Measurements from ENCODE around the gene SLC43A2. TPM values are rescaled to one million over a fixed set of nuclear protein-coding genes. Genes with fewer than 3 reads are reported as not detected.

The SLC43A2 gene
- total RNA-seq, 2 experiments from 2014 or later = 5.2 to 6.1 TPM

GRCh38 chr17:1629504-1630310, 1.1 kb upstream of the SLC43A2 start:
- CTCF ChIA-PET = interaction anchor here (0.5 to 9.9 kb wide), 28 partner anchors 9 to 480 kb away, joined by 3 to 165 read pairs (median 4); partner anchors contain the start of genes INPP5K, PITPNA, RILP and SCARF1
- POLR2A ChIA-PET = interaction anchor here (0.6 to 1.7 kb wide), 3 partner anchors 22 to 891 kb away, joined by 3 to 16 read pairs (median 10); no protein-coding TSS in a partner anchor

GRCh38 chr17:1628856-1629503, 346 bp upstream of the SLC43A2 start:
- ChIA-PET POLR2A (interaction anchor here (0.6 to 1.7 kb wide), 3 partner anchors 21 to 892 kb away, joined by 3 to 16 read pairs (median 10); no protein-coding TSS in a partner anchor), CTCF (interaction anchor here (0.8 to 9.9 kb wide), 19 partner anchors 11 to 304 kb away, joined by 3 to 165 read pairs (median 4); partner anchors contain the start of genes INPP5K, PITPNA, RILP and SCARF1)

- POLR2A ChIA-PET = no interaction called here
- CTCF ChIA-PET = interaction anchor here (3.2 to 9.9 kb wide), 2 partner anchors 20 to 52 kb away, joined by 22 to 165 read pairs; partner anchors contain the start of genes RILP and SCARF1
These were observed 1.3 kb downstream of the SLC43A2 start for GRCh38 chr17:1627182-1627981.

- ChIA-PET CTCF (interaction anchor here (0.7 to 9.9 kb wide), 2 partner anchors 11 to 51 kb away, joined by 3 to 165 read pairs; no protein-coding TSS in a partner anchor), POLR2A (no interaction called here)
These were observed 2.3 kb downstream of the SLC43A2 start for GRCh38 chr17:1626333-1626732.

DNA sequence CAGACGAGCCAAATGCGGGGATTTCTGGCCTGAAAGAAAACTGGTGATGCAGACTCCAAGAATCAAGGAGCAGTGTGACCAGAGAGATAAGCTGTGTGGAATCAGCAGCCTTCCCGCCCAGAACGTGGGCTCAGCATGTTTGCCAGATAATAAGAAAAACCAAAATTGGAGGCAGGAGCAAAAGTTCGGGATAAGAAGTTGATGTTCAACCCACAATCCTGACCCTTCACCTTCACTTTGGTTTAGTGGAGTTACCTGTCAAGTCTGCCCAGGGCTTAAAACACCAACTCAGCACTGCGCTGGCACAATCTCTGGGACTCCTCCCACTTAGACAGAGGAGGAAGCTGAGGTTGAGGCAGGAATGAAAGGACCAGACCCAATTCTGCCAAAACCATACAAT, 3.1 kb downstream of the SLC43A2 start:
- ChIA-PET POLR2A (no interaction called here), CTCF (interaction anchor here (0.7 to 9.9 kb wide), 3 partner anchors 10 to 51 kb away, joined by 3 to 165 read pairs (median 3); partner anchors contain the start of gene RILP)

DNA sequence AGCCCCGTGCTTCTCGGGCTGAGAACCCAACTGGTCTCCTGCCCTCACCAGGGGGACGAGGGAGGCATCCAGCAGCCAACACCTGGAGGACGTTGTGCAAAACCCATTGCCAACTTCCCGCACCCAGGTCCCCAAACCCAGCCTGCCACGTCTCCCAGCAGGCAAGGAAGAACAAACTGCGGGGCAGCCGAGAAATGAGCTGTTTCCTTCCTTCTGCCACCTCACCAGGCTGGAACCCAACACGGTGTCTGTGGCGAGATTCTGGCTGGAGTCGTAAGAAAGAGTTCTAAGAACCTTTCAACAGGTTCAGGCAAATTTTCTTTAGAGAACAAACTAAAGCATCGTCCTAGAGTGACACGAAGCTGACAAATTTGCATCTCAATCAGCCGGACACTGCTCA, 3.6 kb downstream of the SLC43A2 start:
- CTCF ChIA-PET = interaction anchor here (1.1 to 9.9 kb wide), 2 partner anchors 24 to 50 kb away, joined by 3 to 165 read pairs; partner anchors contain the start of gene RILP
- POLR2A ChIA-PET = no interaction called here

DNA sequence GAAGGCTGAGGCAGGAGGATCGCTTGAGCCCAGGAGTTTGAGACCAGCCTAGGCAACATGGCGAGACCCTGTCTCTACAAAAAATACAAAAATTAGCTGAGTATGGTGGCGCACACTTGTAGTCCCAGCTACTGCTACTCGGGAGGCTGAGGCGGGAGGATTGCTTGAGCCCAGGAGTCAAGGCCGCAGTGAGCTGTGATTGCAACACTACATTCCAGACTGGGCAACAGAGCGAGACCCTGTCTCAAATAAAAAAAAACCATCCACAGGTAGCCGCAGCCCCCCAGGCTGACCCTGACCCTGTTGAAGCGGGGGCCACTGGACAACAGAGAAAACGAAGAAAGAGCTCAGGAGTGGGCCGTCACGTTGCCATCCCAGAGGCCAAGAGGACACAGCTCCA, 4.0 kb downstream of the SLC43A2 start:
- ChIA-PET POLR2A (no interaction called here), CTCF (interaction anchor here (1.1 to 9.9 kb wide), 2 partner anchors 25 to 50 kb away, joined by 3 to 165 read pairs; partner anchors contain the start of gene RILP)

- ChIA-PET CTCF (interaction anchor here (0.8 kb wide), 1 partner anchor 28 kb away, joined by 3 read pairs; no protein-coding TSS in a partner anchor), POLR2A (no interaction called here)
These were observed 5.5 kb downstream of the SLC43A2 start for GRCh38 chr17:1623057-1623630.

DNA sequence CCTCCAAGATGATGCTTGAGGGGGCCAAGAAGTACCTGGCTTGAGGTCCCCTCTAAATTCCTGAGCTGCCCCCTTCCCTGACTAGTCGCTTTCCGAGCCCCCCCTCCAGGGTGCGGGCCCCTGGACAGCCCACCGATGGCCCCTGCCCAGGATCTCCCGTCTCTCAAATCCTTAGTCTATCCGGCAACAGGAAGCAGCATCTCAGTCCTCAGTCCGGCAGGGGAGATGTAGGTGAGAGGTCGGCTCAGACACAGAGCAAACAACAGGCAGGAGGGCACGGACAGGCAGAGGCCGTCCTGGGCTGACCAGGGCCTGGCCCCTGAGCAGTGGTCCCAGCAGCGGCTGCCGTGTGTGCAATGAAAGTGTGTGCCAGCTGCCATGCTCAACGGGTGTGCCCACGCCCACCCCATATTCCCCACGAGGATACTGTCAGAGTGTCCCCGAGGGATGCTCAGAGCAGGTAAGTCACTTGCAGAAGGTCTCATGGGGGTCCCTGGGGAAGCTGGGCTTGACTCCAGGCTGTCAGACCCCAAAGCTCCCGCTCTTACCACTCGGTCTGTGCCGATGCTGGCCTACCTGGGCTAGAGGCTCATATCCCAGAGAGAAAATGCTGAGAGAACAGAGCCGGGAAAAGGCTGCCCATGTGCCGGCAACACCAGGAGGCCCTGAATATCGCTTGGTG, 7.2 kb downstream of the SLC43A2 start:
- CTCF ChIA-PET = interaction anchor here (0.6 to 1.1 kb wide), 2 partner anchors 9 to 731 kb away, joined by 3 to 6 read pairs; no protein-coding TSS in a partner anchor
- POLR2A ChIA-PET = no interaction called here

GRCh38 chr17:1620486-1620885, 8.1 kb downstream of the SLC43A2 start:
- POLR2A ChIA-PET = no interaction called here
- CTCF ChIA-PET = interaction anchor here (1.1 kb wide), 1 partner anchor 10 kb away, joined by 6 read pairs; no protein-coding TSS in a partner anchor

- POLR2A ChIA-PET = no interaction called here
- CTCF ChIA-PET = no interaction called here
These were observed 10.9 kb downstream of the SLC43A2 start for GRCh38 chr17:1617620-1618174.

DNA sequence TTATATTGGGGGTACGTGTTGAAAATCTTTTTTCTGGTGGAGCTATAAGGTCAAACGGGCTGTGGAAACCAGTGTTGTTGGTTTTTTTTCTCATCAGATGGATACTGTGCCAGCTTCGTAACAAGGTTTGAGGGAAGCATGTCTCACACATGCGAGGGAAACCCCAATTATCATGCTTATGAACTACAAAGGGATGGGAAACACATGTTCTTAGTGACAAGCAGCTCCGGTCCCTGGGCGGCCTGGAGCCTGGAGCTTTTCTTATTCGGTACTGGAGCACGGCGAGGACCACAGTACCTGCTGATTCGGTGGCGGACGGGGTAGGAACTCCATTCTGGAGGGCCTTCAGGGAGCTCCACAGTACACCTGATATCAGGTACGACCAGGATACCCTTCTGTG, 12.5 kb downstream of the SLC43A2 start:
- POLR2A ChIA-PET = no interaction called here
- CTCF ChIA-PET = interaction anchor here (0.7 to 2.2 kb wide), 3 partner anchors 14 to 96 kb away, joined by 3 to 7 read pairs (median 5); no protein-coding TSS in a partner anchor

DNA sequence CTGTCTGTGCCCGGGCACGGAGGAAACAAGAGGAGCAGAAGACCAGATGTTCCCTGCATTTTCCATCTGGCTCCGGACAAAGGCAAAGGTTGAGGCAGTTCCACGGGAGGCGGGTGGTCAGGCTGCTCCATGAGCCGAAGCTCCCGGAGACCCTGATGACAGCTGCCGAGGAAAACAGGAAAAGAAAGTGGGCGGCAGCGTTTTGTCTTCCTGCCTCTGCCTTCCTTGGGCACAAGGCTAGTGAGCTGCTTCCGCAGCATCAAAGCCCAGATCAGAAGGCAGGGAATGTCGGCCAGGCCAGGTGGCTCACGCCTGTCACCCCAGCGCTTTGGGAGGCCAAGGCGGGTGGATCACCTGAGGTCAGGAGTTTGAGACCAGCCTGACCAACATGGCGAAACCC, 16.2 kb downstream of the SLC43A2 start:
- ChIA-PET POLR2A (no interaction called here), CTCF (interaction anchor here (0.7 kb wide), 1 partner anchor 23 kb away, joined by 4 read pairs; no protein-coding TSS in a partner anchor)

DNA sequence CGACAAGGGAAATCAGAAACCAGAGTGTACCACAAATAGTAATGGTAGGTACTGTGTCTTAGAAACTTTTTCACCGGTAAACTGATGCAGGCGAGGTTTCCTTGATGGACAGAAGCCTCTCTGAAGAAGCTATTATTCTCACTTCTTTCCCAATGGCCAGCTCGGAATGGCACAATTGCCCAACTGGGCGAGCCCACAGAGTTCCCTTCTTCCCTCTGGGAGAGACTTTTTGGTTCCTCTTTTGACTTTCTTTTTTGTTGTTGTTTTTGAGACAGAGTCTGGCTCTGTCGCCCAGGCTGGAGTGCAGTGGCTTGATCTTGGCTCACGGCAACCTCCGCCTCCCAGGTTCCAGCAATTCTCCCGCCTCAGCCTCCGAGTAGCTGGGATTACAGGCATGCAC, 16.9 kb downstream of the SLC43A2 start:
- POLR2A ChIA-PET = no interaction called here
- CTCF ChIA-PET = interaction anchor here (0.6 kb wide), 1 partner anchor 157 kb away, joined by 3 read pairs; no protein-coding TSS in a partner anchor

GRCh38 chr17:1608676-1609075, 20.0 kb downstream of the SLC43A2 start:
- ChIA-PET CTCF (interaction anchor here (2.8 to 2.9 kb wide), 2 partner anchors 21 to 35 kb away, joined by 15 to 21 read pairs; partner anchors contain the start of gene SLC43A2), POLR2A (interaction anchor here (2.4 kb wide), 1 partner anchor 21 kb away, joined by 10 read pairs; no protein-coding TSS in a partner anchor)

DNA sequence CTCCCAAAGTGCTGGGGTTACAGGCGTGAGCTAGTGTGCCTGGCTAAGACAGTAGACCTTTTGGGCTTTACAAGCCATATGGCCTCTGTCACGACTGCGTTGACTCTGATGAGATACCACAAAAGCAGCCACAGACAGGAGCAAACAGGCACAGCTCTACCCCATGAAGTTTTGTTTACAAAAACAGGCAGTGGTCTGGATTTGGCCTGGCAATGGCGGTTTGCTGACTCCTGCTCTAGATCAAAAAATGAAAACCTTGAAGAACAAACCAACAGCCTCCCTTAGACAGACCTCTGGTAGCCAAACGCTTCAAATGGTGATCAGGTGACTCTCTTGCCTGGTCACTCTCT, 20.7 kb downstream of the SLC43A2 start:
- CTCF ChIA-PET = interaction anchor here (0.8 to 2.9 kb wide), 5 partner anchors 14 to 44 kb away, joined by 3 to 21 read pairs (median 4); partner anchors contain the start of genes RILP and SLC43A2
- POLR2A ChIA-PET = interaction anchor here (0.6 to 2.4 kb wide), 4 partner anchors 22 to 157 kb away, joined by 4 to 10 read pairs (median 8); no protein-coding TSS in a partner anchor

- ChIA-PET CTCF (interaction anchor here (1.4 to 2.9 kb wide), 3 partner anchors 12 to 33 kb away, joined by 3 to 21 read pairs (median 15); partner anchors contain the start of gene SLC43A2), POLR2A (interaction anchor here (0.6 kb wide), 1 partner anchor 140 kb away, joined by 3 read pairs; no protein-coding TSS in a partner anchor)
These were observed 22.2 kb downstream of the SLC43A2 start for GRCh38 chr17:1606352-1606985.
